ENCODE results near the gene ABR.
"Not testable (repeated sequence)": the region's sequence is repeated elsewhere in the genome, so short reads cannot be mapped to it uniquely, and the experiment has no call there.

The ABR gene

GRCh38 chr17:1123393-1123831, 56.4 kb downstream of the ABR start:
- DNase-seq (ENCODE audit: low read depth) = no peak
- no peak overlapping the region for H3K4me3 ChIP-seq (ENCODE audit: low read length)
- TF ChIP-seq CTCF (conservative IDR thresholded peaks at IDR 0.05; ENCODE audit: low read length) = no peak

- no peak overlapping the region for H3K4me3 ChIP-seq (ENCODE audit: low read length)
- TF ChIP-seq CTCF (conservative IDR thresholded peaks at IDR 0.05; ENCODE audit: low read length) = peak; percentile 90
- DNase-seq (ENCODE audit: low read depth) = peak; percentile 47
Measured at GRCh38 chr17:1122533-1123392, 57.0 kb downstream of the ABR start.

GRCh38 chr17:1121442-1121817, 58.4 kb downstream of the ABR start:
- DNase-seq (ENCODE audit: low read depth); H3K4me3 ChIP-seq (ENCODE audit: low read length): not testable (repeated sequence)

- H3K4me3 ChIP-seq (ENCODE audit: low read length) = no peak overlapping the region
- DNase-seq (ENCODE audit: low read depth) = no peak
- no peak for TF ChIP-seq CTCF (conservative IDR thresholded peaks at IDR 0.05; ENCODE audit: low read length)
Measured at GRCh38 chr17:1120596-1121441, 59.0 kb downstream of the ABR start.

GRCh38 chr17:1119924-1120323, 59.9 kb downstream of the ABR start:
- no peak for DNase-seq (ENCODE audit: low read depth)
- TF ChIP-seq CTCF (conservative IDR thresholded peaks at IDR 0.05; ENCODE audit: low read length) = no peak
- no peak overlapping the region for H3K4me3 ChIP-seq (ENCODE audit: low read length)

GRCh38 chr17:1116602-1117001, 63.2 kb downstream of the ABR start:
- DNase-seq (ENCODE audit: low read depth) = no peak
- no peak overlapping the region for H3K4me3 ChIP-seq (ENCODE audit: low read length)
- no peak for TF ChIP-seq CTCF (conservative IDR thresholded peaks at IDR 0.05; ENCODE audit: low read length)

GRCh38 chr17:1112875-1113274, 66.9 kb downstream of the ABR start:
- no peak for TF ChIP-seq CTCF (conservative IDR thresholded peaks at IDR 0.05; ENCODE audit: low read length)
- DNase-seq (ENCODE audit: low read depth) = no peak
- no peak overlapping the region for H3K4me3 ChIP-seq (ENCODE audit: low read length)

Measured in AG10803 (cell line).